PC-3 (cell line): ENCODE data around the gene GEMIN5. TPM values are rescaled to one million over a fixed set of nuclear protein-coding genes. Genes with fewer than 3 reads are reported as not detected.

Experiments
- ATAC-seq: fragments of 200-7000 bp; cut with Tn5 transposase; 2 replicates; pipeline ENCODE4 v1.9.1; 2020; ENCODE audit warnings: mild to moderate bottlenecking, moderate library complexity
- BruUV-seq: library from RNA; stranded (reverse); fragments of 400-500 nt; replicated peaks from 2 replicates; lab custom pipeline; 2021; lab: Mats Ljungman, UMichigan
- CTCF ChIA-PET: fragments of 300-600 bp; sonication (Branson Sonifier 250); formaldehyde crosslinking; loops from one replicate; lab custom pipeline; 2022; ENCODE audit warnings: antibody characterized with exemption; lab: Charles Lee
- POLR2A ChIA-PET: fragments of 300-600 bp; sonication (Branson Sonifier 250); formaldehyde crosslinking; loops from one replicate; lab custom pipeline; 2022; ENCODE audit warnings: antibody characterized with exemption; ENCODE audit not compliant: unreplicated experiment; lab: Charles Lee
- DNase-seq: peaks from one replicate; pipeline ENCODE4 v3.0.0-alpha.2; 2015
- H2AFZ ChIP-seq: fragments of 300-600 bp; sonication (generic); 2 replicates; pipeline ENCODE4 v1.6.0; 2016; ENCODE audit warnings: antibody characterized with exemption, low read length
- H3F3A ChIP-seq: fragments of 300-600 bp; sonication (generic); one replicate; pipeline ENCODE4 v1.6.0; 2017; ENCODE audit warnings: antibody characterized with exemption, low read length, control low read depth, mild to moderate bottlenecking; ENCODE audit not compliant: unreplicated experiment
- H3K27ac ChIP-seq: fragments of 300-600 bp; sonication (generic); 2 replicates; pipeline ENCODE4 v1.5.1; 2016; ENCODE audit warnings: mild to moderate bottlenecking, low read length
- H3K27me3 ChIP-seq: fragments of 300-600 bp; sonication (generic); 2 replicates; pipeline ENCODE4 v1.6.1; 2016; ENCODE audit warnings: low read length, mixed read lengths
- H3K36me3 ChIP-seq: fragments of 300-600 bp; sonication (generic); 2 replicates; pipeline ENCODE4 v1.6.1; 2016; ENCODE audit warnings: low read depth, mixed run types, low read length, mixed read lengths
- H3K4me1 ChIP-seq: fragments of 300-600 bp; sonication (generic); 2 replicates; pipeline ENCODE4 v1.5.1; 2016; ENCODE audit warnings: low read length; ENCODE audit not compliant: insufficient read depth
- H3K4me2 ChIP-seq: fragments of 300-600 bp; sonication (generic); 2 replicates; pipeline ENCODE4 v1.6.0; 2016; ENCODE audit warnings: low read length
- H3K4me3 ChIP-seq: fragments of 300-600 bp; sonication (generic); 2 replicates; pipeline ENCODE4 v1.5.1; 2016; ENCODE audit warnings: mild to moderate bottlenecking, low read length, mixed read lengths
- H3K79me2 ChIP-seq: fragments of 300-600 bp; sonication (generic); 2 replicates; pipeline ENCODE4 v1.6.1; 2017; ENCODE audit warnings: low read length, mixed read lengths
- H3K9ac ChIP-seq: fragments of 300-600 bp; sonication (generic); 2 replicates; pipeline ENCODE4 v1.6.0; 2016; ENCODE audit warnings: mild to moderate bottlenecking, low read length
- H3K9me2 ChIP-seq: fragments of 300-600 bp; sonication (generic); replicated peaks from 2 replicates; pipeline ENCODE4 v1.6.1; 2016; ENCODE audit warnings: mixed run types, low read length, mixed read lengths
- H3K9me3 ChIP-seq: fragments of 300-600 bp; sonication (generic); 2 replicates; pipeline ENCODE4 v1.6.1; 2016; ENCODE audit warnings: low read length, mixed read lengths
- H4K20me1 ChIP-seq: fragments of 300-600 bp; sonication (generic); 2 replicates; pipeline ENCODE4 v1.6.1; 2016; ENCODE audit warnings: low read length, mixed read lengths
- EZH2 ChIP-seq: fragments of 300-600 bp; sonication (generic); IDR thresholded peaks from one replicate; pipeline ENCODE4 v1.6.1; 2017; ENCODE audit warnings: antibody characterized with exemption, mild to moderate bottlenecking, low read length; ENCODE audit not compliant: unreplicated experiment
- EZH2phosphoT487 ChIP-seq: fragments of 300-600 bp; sonication (generic); IDR thresholded peaks from 2 replicates; pipeline ENCODE4 v1.6.1; 2018; ENCODE audit warnings: mild to moderate bottlenecking, antibody characterized with exemption, low read length, borderline replicate concordance
- intact Hi-C: fragments of 100-400 bp; cut with micrococcal nuclease; formaldehyde crosslinking; loops from 2 replicates; pipeline ENCODE4 v1.9.0; 2023
- total RNA-seq: library from RNA; depleted of rRNA; stranded (reverse); fragments of >200 nt; gene quantifications from 2 replicates; pipeline ENCODE4 v1.2.3, GENCODE V29; 2014
- TF ChIP-seq, protein P1 (sequence below): fragments of 300-600 bp; sonication (generic); conservative IDR thresholded peaks from 2 replicates; pipeline ENCODE4 v1.5.1; 2017; ENCODE audit warnings: antibody characterized with exemption, low read depth, mild to moderate bottlenecking, low read length

The GEMIN5 gene
- total RNA-seq, 1 experiment from 2014 or later, result 19.8 TPM

DNA sequence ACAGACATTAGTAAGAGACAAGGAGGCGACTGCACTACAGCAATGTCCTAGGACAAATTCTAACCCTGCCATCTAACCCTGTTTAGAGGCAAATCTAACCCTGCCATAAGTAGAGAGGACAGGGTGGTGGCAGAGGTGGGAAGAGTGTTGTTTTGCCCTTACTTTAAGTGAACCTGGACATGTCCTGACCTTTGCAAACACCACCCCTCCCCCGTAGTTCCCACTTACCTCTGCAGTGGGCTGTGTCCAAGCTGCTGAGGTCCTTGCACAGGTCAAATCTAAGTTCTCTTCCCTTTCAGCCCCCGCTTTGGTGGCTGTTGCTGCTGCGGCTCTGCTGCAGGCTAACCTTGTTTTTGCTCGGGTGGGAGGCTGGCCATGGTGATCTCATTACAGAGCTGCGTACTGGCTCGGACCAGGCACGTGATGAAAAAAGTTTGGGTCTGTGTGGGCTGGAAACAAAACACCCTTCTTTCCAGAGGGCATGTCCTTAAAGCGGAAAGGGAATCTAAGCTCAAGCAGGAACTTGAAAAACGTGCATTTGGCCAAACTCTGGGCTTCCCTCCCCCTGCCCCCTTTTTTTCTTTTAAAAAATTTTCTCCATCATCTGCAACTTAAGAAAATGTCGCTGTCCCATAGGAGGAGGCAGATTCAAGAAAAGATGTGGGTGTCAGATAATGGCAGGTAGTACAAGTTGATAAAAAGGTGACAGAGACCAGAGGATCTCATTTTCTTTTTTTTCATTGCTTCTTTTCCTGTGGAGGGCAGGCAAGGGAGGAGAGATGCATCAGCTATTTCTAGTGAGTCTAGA lies 87.6 kb downstream of the GEMIN5 start, which contains the start of gene FAXDC2:
Gene FAXDC2 (minus strand): TSS at position 349 of the 808 bp plus-strand sequence. CDS start 12,425 bp downstream, outside the sequence.
- BruUV-seq, result no TSS peak

DNA sequence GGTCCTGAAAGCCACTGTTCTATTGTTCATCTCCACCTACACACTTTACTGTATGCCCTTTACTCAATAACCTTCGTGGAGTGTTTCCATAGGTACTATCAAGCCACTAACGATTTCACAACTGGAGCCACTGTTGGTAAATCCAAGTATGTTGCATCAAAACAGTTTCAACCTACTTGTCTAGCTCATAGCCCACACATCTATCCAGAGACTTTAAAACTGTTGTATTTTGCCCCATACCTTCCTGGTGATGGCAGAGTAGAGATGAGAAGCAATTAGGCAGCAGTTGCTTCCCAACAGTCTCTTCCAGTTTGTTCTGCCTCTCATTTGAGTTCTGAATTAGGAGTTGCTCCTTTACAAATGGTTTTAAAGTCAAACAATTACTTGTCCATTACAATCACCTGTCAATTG lies 88.2 kb downstream of the GEMIN5 start:
- no peak for TF ChIP-seq EZH2
- TF ChIP-seq EZH2phosphoT487, result no peak
- TF ChIP-seq, protein P1, sequence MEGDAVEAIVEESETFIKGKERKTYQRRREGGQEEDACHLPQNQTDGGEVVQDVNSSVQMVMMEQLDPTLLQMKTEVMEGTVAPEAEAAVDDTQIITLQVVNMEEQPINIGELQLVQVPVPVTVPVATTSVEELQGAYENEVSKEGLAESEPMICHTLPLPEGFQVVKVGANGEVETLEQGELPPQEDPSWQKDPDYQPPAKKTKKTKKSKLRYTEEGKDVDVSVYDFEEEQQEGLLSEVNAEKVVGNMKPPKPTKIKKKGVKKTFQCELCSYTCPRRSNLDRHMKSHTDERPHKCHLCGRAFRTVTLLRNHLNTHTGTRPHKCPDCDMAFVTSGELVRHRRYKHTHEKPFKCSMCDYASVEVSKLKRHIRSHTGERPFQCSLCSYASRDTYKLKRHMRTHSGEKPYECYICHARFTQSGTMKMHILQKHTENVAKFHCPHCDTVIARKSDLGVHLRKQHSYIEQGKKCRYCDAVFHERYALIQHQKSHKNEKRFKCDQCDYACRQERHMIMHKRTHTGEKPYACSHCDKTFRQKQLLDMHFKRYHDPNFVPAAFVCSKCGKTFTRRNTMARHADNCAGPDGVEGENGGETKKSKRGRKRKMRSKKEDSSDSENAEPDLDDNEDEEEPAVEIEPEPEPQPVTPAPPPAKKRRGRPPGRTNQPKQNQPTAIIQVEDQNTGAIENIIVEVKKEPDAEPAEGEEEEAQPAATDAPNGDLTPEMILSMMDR, result no peak
- no peaks in the 10 kb centered on the region for H3K79me2 ChIP-seq
- H3K4me1 ChIP-seq, result no peaks in the 10 kb centered on the region
- H3K27me3 ChIP-seq, result no peaks in the 10 kb centered on the region
- H4K20me1 ChIP-seq, result no peaks in the 10 kb centered on the region
- BruUV-seq, result no TSS peak
- DNase-seq (no peak), ATAC-seq (no peak)
- H3K36me3 ChIP-seq, result no peaks in the 10 kb centered on the region
- H3K9me3 ChIP-seq, result no peaks in the 10 kb centered on the region
- ChIA-PET CTCF (no interaction called here), POLR2A (no interaction called here)
- no peaks in the 10 kb centered on the region for H3K9me2 ChIP-seq
- no peaks in the 10 kb centered on the region for H3F3A ChIP-seq
- no peak overlapping the region for H3K4me2 ChIP-seq
- H2AFZ ChIP-seq, result no peak overlapping the region
- no peak overlapping the region for H3K9ac ChIP-seq
- H3K27ac ChIP-seq, result no peak overlapping the region
- no peak overlapping the region for H3K4me3 ChIP-seq
- intact Hi-C loops, result no loop called here

More for the DNA sequence above, 87.6 kb downstream of the GEMIN5 start, which contains the start of gene FAXDC2:
- Histone ChIP-seq H3K4me3 (no peak within 1 kb of the TSS), H3K79me2 (no peaks in the 10 kb centered on the region), H3K9ac (no peak within 1 kb of the TSS), H2AFZ (no peak within 1 kb of the TSS), H3F3A (no peaks in the 10 kb centered on the region), H3K4me2 (no peak within 1 kb of the TSS), H3K9me2 (no peaks in the 10 kb centered on the region), H3K4me1 (no peaks in the 10 kb centered on the region), H3K27ac (no peak within 1 kb of the TSS), H4K20me1 (no peaks in the 10 kb centered on the region), H3K27me3 (no peaks in the 10 kb centered on the region), H3K9me3 (no peaks in the 10 kb centered on the region), H3K36me3 (no peaks in the 10 kb centered on the region)
- ChIA-PET CTCF (no interaction called here), POLR2A (no interaction called here)
- TF ChIP-seq EZH2, result no peak
- DNase-seq (no peak), ATAC-seq (no peak)
- intact Hi-C loops, result no loop called here

- Histone ChIP-seq H3K27ac (no peak overlapping the region), H3K36me3 (no peaks in the 10 kb centered on the region), H3K4me2 (no peak overlapping the region), H3K4me1 (no peaks in the 10 kb centered on the region), H4K20me1 (no peaks in the 10 kb centered on the region), H3K27me3 (no peaks in the 10 kb centered on the region), H3K79me2 (no peaks in the 10 kb centered on the region), H3K4me3 (no peak overlapping the region), H3K9me2 (no peaks in the 10 kb centered on the region), H3K9me3 (no peaks in the 10 kb centered on the region), H2AFZ (no peak overlapping the region), H3F3A (no peaks in the 10 kb centered on the region), H3K9ac (no peak overlapping the region)
- ChIA-PET CTCF (no interaction called here), POLR2A (no interaction called here)
- DNase-seq (no peak), ATAC-seq (no peak)
- intact Hi-C loops, result no loop called here
- TF ChIP-seq, protein P1, result no peak
- no peak for TF ChIP-seq EZH2phosphoT487
- TF ChIP-seq EZH2, result no peak
- no TSS peak for BruUV-seq
These were observed 88.7 kb downstream of the GEMIN5 start for GRCh38 chr5:154849264-154849785.
